Islet precursor cell (in vitro differentiated cells): ENCODE results near the gene CCDC86.

Experiments
- DNase-seq: peaks from one replicate; pipeline ENCODE4 v3.0.0-alpha.2; 2018

CCDC86 gene

DNA sequence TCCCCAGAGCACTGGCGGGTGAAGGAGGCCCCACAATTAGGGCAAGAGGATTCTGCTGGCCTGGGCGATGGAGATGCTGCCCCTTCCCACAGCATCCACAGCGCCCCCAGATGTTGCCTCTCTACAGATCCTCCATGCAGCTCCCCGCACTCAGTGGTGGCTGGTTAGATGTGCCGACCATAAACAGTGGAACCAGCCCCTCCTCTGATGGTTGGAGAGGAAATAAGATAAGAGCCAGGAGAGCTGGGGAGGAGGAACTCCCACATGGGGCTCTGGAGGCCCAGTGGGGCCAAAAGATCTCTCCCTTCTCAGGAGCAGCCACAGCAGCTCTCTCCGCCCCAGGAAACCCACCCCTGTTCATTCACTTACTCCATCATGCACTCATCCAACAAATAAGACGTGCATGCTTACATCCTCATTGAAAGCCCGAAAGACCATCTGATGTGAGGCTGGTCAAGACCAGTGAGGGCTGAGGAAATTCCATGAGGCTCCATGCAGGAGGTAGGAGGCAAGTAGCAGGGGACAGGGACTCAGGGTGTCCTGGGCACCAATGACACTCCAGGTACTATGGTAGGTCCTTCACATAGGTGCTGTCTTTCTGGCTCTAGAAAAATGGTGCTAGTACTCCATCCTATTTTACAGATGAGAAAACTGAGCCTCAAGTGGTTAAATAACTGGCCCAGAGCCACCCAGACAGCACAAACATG, 12.4 kb downstream of the CCDC86 start:
- DNase-seq, result no peak

DNA sequence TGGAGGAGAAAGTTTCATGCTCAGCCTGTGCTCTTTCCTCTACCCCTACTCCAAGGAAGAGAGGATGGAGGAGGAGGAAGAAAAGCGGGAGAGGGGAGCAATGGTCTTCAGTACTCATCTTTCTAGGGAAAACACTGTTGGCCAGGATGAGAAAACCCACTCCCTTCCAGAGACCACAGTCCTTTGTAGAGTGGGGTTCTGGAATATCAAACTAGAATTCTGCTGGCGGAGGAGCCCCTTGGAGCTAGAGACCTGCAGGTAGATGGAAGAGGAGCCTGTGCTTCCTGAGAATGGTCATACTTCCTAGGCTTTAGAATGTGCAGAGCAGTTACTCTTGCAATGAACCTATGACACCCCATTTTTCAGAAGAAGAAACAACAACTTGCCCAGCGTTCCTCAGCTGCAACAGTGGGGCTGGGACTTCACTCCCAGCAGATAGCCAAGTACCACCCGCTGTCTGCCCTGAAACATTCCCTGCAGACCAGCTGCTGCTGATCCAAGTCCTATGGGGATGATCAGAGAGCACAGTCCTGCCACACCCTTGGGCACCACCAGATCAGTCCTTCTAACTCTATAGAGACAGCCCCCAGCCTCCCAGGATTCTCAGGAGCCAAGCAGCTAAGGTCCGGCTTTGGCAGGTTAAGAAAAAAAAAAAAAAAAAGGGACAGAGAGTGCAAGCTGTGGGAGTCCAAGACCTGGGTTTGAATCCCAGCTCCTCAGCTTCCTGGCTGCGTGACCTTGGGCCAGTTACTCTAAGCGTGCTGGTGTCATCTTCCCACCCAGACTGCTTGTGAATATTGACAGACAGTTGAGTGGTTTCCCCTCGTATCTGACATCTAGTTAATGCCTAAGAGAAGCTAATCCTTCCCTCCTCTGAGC, 13.2 kb downstream of the CCDC86 start:
- no peak for DNase-seq

GRCh38 chr11:60855726-60856633, 14.1 kb downstream of the CCDC86 start, which contains the start of gene PTGDR2:
Gene PTGDR2, minus strand, starts transcription at chr11:60855950. Its CDS starts 2,228 bp downstream, at chr11:60853722.
- DNase-seq, result no peak

DNA sequence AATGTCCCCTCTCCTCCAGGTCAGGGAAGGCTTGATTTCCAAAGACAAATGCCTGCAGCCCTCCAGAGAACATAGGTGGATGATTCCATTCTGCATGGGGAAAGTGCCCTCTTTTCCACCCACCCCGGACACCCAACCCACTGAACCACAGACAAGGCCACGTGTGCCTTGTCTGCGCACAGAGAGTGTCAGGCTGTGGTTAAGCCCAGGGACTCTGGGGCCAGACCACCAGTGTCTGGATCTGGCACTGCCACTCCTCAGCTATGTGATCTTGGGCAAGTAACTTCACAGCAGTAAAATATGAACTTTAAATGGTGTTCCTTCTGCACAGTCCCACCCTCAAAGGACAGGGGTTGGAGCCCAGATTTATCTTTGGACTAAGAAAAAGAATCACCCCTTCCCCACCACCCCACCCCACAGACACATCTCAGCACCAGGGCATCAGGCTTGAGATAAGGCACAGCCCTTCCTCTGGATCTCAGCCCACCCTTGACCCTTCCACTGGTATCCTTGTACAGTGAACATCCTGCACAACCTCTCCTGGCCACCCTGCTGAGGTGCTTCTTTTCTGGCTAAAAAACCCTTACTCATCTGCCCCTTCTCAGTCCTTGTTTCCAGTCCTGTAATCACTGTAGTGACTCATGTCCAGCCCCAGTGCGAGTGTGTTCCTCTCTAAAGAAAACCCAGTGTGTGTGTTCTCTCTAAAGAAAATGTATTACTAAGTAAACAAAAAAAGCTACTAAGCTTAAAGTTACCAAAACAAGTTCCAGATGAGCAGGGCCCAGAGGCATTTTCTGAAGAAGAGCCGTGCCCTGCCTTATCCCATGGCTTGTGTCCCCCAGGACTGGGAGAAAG, 15.7 kb downstream of the CCDC86 start:
- no peak for DNase-seq

DNA sequence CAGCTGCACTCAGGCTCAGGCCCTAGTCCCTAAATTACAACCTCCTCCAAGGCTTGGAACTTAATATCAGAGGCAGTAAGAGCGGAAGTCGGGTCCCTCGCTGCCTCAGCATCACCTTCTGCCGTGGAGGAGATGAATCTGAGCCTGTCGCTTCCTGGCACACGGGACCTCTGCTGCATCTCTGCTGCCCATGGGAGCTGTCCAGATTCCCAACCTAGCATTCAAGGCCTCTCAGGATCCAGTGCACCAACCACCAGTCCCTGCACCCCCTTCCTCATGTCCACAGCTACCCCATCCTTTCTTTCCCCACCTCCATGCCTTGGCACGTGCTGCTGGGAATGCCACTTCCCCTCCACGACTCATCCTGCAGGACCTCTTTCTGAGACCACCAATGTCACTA, 16.3 kb downstream of the CCDC86 start:
- no peak for DNase-seq

- no peak for DNase-seq
Observed at GRCh38 chr11:60858731-60859464, 17.0 kb downstream of the CCDC86 start.

DNA sequence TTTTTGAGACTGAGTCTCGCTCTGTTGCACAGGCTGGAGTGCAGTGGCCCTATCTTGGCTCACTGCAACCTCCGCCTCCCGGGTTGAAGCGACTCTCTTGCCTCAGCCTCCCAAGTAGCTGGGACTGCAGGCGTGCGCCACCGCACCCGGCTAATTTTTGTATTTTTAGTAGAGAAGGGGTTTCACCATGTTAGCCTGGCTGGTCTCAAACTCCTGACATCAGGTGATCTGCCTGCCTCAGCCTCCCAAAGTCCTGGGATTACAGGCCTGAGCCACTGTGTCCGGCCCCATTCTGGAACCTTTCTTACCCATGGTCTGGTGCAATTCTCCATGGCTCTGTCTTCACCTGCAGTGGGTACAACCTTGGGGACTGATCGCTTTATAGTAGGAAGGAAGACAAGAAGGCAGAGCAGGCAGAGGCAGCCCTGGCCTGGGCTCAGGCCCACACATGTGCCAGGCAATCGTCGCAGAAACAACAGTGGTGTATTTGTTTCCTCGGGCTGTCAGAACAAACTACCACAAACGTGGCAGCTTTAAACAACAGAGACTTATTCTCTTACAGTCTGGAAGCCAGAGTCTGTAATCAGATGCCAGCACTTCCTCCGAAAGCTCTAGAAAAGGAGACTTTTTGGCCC, 17.8 kb downstream of the CCDC86 start:
- DNase-seq, result no peak

DNA sequence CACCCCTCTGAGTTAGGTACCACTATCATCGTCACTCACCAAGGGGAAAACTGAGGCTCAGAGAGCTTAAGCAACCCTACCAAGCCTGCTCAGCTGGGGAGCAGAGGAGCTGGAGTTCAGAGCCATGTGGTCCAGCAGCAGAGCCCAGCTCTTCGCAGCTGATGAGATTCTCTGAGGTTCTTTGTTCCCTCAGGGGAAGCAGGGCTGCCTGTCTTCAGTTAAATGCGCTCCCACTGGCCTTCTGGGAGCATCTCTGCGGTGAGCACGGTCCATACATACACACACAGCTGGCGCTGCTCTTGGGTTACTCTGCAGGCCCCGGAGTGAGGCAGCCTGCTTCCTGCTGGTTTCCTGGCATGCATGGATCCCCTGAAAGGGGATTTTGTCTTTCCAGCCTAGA, 19.0 kb downstream of the CCDC86 start:
- DNase-seq, result no peak

DNA sequence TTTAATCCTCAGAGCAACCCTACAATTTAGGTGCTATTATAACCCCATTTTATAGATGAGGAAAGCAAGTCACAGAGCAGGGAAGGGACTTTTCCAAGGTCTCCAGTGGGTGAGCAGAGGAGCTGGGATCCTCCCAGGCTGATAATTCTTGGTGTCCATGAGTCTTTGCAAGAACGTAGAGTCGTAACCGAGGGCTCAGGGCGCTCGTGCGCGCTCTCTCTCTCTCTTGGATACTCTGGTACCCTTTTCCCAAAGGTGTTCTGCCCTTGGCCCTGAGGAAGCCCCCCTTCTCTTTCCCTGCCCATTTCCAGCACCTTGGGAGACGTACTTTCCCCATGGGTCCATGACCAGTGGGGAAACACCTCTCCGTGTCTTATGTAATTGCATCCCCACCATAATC, 20.3 kb downstream of the CCDC86 start:
- DNase-seq, result no peak

DNA sequence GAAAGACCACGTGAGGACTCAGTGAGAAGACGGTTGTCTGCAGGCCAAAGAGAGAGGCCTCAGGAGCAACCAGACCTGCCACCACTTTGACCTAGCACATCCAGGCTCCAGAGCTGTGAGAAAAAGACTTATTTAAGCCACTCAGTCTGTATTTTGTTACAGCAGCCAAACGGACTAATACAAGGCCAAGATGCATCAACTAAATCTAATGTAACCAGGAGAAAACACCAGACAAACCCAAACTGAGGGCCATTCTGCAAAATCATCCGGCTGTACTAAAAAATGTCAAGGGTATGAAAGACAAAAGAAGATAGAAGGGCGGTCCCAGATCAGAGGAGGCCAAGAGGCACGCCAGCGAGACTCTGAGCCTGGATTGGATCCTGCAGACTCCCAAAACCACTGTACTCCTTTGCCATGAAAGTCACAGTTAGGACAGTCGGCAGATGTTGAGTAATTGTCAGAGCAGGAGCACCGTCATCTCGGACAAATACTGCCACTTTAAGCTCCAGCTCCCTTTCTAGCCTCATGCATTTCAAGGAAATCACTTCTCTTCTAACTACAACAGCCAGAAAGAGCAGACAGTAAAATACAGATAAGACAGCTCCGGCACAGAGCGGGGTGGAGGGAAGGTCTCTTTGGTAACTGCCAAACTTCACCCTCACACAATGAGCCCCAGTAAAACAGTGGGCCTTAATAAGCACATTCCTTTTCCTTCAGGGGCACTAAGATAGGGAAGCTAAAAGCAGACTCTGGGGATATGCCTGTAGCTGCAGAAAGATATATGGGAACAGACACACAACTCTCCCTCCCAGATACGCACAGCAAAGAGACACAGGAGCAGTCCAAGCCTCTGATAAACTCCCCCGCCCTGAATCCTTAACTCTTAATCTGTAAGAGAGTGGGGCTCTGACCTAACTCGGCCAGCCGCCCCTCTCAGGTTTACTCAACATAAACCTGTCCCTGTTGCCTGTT, 21.9 kb downstream of the CCDC86 start:
- no peak for DNase-seq

GRCh38 chr11:60864856-60865513, 23.1 kb downstream of the CCDC86 start:
- no peak for DNase-seq

GRCh38 chr11:60866911-60867870, 25.3 kb downstream of the CCDC86 start, which contains the start of gene ZP1:
Gene ZP1, plus strand, starts transcription at chr11:60867542. Its CDS starts 20 bp downstream, at chr11:60867562.
- peak; percentile 74 for DNase-seq

DNA sequence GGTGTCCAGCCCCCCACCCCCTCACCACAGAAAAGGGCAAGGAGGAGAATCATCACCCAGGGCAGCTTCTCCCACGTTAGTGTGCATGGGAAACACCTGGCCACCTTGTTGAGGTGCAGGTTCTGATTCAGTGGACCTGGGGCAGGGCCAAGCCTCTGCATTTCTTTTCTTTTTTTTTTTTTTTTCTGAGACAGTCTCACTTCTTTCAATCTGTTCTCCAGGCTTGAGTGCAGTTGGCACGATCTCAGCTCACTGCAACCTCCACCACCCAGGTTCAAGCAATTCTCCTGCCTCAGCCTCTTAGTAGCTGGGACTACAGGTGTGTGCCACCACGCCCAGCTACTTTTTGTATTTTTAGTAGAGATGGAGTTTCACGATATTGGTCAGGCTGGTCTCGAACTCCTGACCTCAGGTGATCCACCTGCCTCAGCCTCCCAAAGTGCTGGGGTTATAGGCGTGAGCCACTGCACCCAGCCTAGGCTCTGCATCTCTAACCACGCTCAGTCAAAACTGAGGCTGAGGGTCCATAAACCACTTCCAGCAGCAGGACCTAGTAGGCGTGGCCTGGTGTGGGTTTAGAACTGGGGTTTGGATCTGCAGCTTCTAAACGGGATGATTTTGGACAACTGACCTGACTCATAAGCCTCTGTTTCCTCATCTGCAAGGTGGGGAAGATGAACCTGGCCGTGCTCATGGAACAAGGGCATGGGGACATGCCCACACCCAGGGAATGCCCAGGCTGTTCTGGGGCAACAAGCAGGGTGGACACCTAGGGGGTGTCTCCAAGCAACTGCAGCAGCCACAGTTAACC, 26.2 kb downstream of the CCDC86 start:
- no peak for DNase-seq

GRCh38 chr11:60868682-60869450, 27.0 kb downstream of the CCDC86 start:
- no peak for DNase-seq

- DNase-seq, result no peak
Observed at GRCh38 chr11:60869451-60869825, 27.5 kb downstream of the CCDC86 start.

- no peak for DNase-seq
Observed at GRCh38 chr11:60870276-60870675, 28.4 kb downstream of the CCDC86 start.
